Psoas muscle (tissue), 8 donors: ENCODE results near the gene MAPK9. TPM values are rescaled to one million over a fixed set of nuclear protein-coding genes. Genes with fewer than 3 reads are reported as not detected.
A peak's percentile ranks its signal among the peaks of the same experiment; 100 is the strongest.

Experiments
- ATAC-seq, 4 donors: fragments of 200-7000 bp; cut with Tn5 transposase; one replicate each; pipeline ENCODE4 v1.9.1; 2020; ENCODE audit warnings: moderate library complexity in 3 of 4, mild to moderate bottlenecking in 2 of 4
- DNase-seq, 2 donors: peaks; one replicate each; pipeline ENCODE4 v3.0.0-alpha.2; 2020
- H3K27ac ChIP-seq: fragments of 200-600 bp; one replicate; pipeline ENCODE4 v1.8.0; 2022
- H3K27me3 ChIP-seq, 3 donors: fragments of 200-600 bp in 1 of 3; one replicate each; pipeline versions ENCODE4 v1.6.1 to v1.8.0; 2013 to 2022; ENCODE audit warnings: low read length in 2 of 3, mild to moderate bottlenecking in 2 of 3, moderate library complexity in 1 of 3; ENCODE audit not compliant: insufficient read depth in 3 of 3
- H3K36me3 ChIP-seq, 2 donors: fragments of 200-600 bp in 1 of 2; one replicate each; pipeline versions ENCODE4 v1.6.1 to v1.8.0; 2013 to 2022; ENCODE audit warnings: low read depth in 1 of 2, mild to moderate bottlenecking in 1 of 2, moderate library complexity in 1 of 2; ENCODE audit not compliant: insufficient read depth in 1 of 2
- H3K4me1 ChIP-seq: fragments of 200-600 bp; one replicate; pipeline ENCODE4 v1.8.0; 2022
- H3K4me3 ChIP-seq: fragments of 200-600 bp; one replicate; pipeline ENCODE4 v1.8.0; 2022; ENCODE audit warnings: mild to moderate bottlenecking
- H3K9me3 ChIP-seq: fragments of 200-600 bp; one replicate; pipeline ENCODE4 v1.8.0; 2022
- WGBS, 3 donors: extraction: QIAGEN DNeasy Blood & Tissue Kit; methylation state at CpG; one replicate each; pipeline versions ENCODE4 v1.1.6 to v1.1.7; 2013; 5-methylcytosine and 5-hydroxymethylcytosine counted together
- intact Hi-C, 2 donors: fragments of 100-400 bp; cut with DNase I; formaldehyde crosslinking; loops; one replicate each; pipeline versions ENCODE4 v1.11.0 to v1.14.2; 2022
- long read RNA-seq, 2 donors: library from polyadenylated mRNA; unstranded; transcript quantifications; one replicate each; pipeline ENCODE4 v2.0.0, GENCODE V29; 2021
- polyA plus RNA-seq, 3 donors: library from polyadenylated mRNA; stranded (reverse); fragments of 200-250 nt; gene quantifications; one replicate each; pipeline ENCODE4 v1.2.3, GENCODE V29; 2013
- total RNA-seq, 4 donors: library from RNA; stranded (reverse); fragmentation: NEBNext Ultra II Directional in 2 of 4; extraction: Animal tissue kit (Norgen Biotek cat#: 25700) in 2 of 4; gene quantifications; one replicate each; pipeline versions ENCODE4 v1.2.1 to v1.2.4, GENCODE V29; 2021 to 2023
- TF ChIP-seq, protein P1 (sequence below): fragments of 200-600 bp; IDR thresholded peaks from one replicate; pipeline ENCODE4 v1.8.0; 2022; ENCODE audit warnings: antibody characterized with exemption
- donor health status: healthy with polysubstance abuse.
- donor health status: DM: no; HTN: no; CAD: no; lungs with moderate emphysema.
- donor health status: Bipolar disorder and iron deficiency.
- donor health status: healthy.
- donor health status: DM: yes; HTN: yes; CAD: no.
- donor health status: DM: no; HTN: no; CAD: no.
- donor health status: DM: no; HTN: no; CAD: no.
- donor health status: DM: yes; HTN: yes; CAD: no.

Gene MAPK9
- total RNA-seq = 10 to 100 TPM; 32.1 to 35.9 (median 34.6) TPM
- 10 to 100 TPM; 16.1 to 40.1 (median 17.1) TPM for polyA plus RNA-seq
- long read RNA-seq, donor 1, full-length matches to known transcripts = 14 of 22 reads
- long read RNA-seq, donor 1, partial matches to known transcripts = 3 of 22 reads
- long read RNA-seq, donor 1, other reads (novel, unspliced or antisense) = 5 of 22 reads
- long read RNA-seq, donor 2, full-length matches to known transcripts = 22 of 46 reads
- long read RNA-seq, donor 2, partial matches to known transcripts = 7 of 46 reads
- long read RNA-seq, donor 2, other reads (novel, unspliced or antisense) = 17 of 46 reads

- Histone ChIP-seq H3K4me1 (peaks cover 25% of the 10 kb centered on the region), H3K9me3 (no peaks in the 10 kb centered on the region), H3K27me3 (no peaks in the 10 kb centered on the region), H3K36me3 (no peaks in the 10 kb centered on the region), H3K4me3 (peak within 1 kb of the TSS; percentile 99), H3K27ac (peak within 1 kb of the TSS; percentile 85)
- peak; percentile 91 to 93 (median 92) for ATAC-seq
- intact Hi-C loops = no loop called here
- 0 to 1% (median 1%) methylated on average over 77 to 122 of the region's 122 CpGs for WGBS, 3 donors
- TF ChIP-seq, protein P1, sequence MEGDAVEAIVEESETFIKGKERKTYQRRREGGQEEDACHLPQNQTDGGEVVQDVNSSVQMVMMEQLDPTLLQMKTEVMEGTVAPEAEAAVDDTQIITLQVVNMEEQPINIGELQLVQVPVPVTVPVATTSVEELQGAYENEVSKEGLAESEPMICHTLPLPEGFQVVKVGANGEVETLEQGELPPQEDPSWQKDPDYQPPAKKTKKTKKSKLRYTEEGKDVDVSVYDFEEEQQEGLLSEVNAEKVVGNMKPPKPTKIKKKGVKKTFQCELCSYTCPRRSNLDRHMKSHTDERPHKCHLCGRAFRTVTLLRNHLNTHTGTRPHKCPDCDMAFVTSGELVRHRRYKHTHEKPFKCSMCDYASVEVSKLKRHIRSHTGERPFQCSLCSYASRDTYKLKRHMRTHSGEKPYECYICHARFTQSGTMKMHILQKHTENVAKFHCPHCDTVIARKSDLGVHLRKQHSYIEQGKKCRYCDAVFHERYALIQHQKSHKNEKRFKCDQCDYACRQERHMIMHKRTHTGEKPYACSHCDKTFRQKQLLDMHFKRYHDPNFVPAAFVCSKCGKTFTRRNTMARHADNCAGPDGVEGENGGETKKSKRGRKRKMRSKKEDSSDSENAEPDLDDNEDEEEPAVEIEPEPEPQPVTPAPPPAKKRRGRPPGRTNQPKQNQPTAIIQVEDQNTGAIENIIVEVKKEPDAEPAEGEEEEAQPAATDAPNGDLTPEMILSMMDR = no peak
- DNase-seq = peak; percentile 89 to 92
These were observed at the start of gene MAPK9 for GRCh38 chr5:180291943-180292831. TSS of gene MAPK9 (minus strand) at chr5:180292083. CDS start at chr5:180280561, 11,522 bp downstream.

- ATAC-seq (no peak), DNase-seq (no peak)
- Histone ChIP-seq H3K36me3 (no peaks in the 10 kb centered on the region), H3K27me3 (peaks cover 0 to 2% (median 0%) of the 10 kb centered on the region in 3 donors), H3K4me1 (no peaks in the 10 kb centered on the region), H3K9me3 (no peaks in the 10 kb centered on the region), H3K4me3 (no peak overlapping the region), H3K27ac (no peak overlapping the region)
- intact Hi-C loops = no loop called here
- TF ChIP-seq, protein P1 = no peak
- 92 to 95% (median 95%) methylated on average over 8 of the region's 8 CpGs for WGBS, 3 donors
These were observed 49.7 kb upstream of the MAPK9 start for GRCh38 chr5:180341595-180341994.

- H3K27me3 ChIP-seq = peaks cover 0 to 2% (median 0%) of the 10 kb centered on the region in 3 donors
- intact Hi-C loops = no loop called here
- H3K36me3 ChIP-seq = no peaks in the 10 kb centered on the region
- no peaks in the 10 kb centered on the region for H3K4me1 ChIP-seq
- DNase-seq = no peak
- no peak overlapping the region for H3K4me3 ChIP-seq
- H3K9me3 ChIP-seq = no peaks in the 10 kb centered on the region
- no peak overlapping the region for H3K27ac ChIP-seq
- 72 to 82% (median 80%) methylated on average over 9 of the region's 9 CpGs for WGBS, 3 donors
- TF ChIP-seq, protein P1 = no peak
- ATAC-seq = no peak
These were observed 49.0 kb upstream of the MAPK9 start for GRCh38 chr5:180340856-180341255.

GRCh38 chr5:180339583-180340183, 47.8 kb upstream of the MAPK9 start:
- ATAC-seq (no peak), DNase-seq (no peak)
- H3K4me3 ChIP-seq = no peak overlapping the region
- TF ChIP-seq, protein P1 = no peak
- 53 to 70% (median 65%) methylated on average over 7 of the region's 7 CpGs for WGBS, 3 donors
- H3K27me3 ChIP-seq = peaks cover 0 to 2% (median 0%) of the 10 kb centered on the region in 3 donors
- intact Hi-C loops = no loop called here
- H3K27ac ChIP-seq = no peak overlapping the region
- no peaks in the 10 kb centered on the region for H3K9me3 ChIP-seq
- H3K36me3 ChIP-seq = peaks cover 0 to 3% of the 10 kb centered on the region in 2 donors
- H3K4me1 ChIP-seq = no peaks in the 10 kb centered on the region
